H1 (cell line): ENCODE data around the gene PALD1. TPM values are rescaled to one million over a fixed set of nuclear protein-coding genes. Genes with fewer than 3 reads are reported as not detected.

Experiments used
- CTBP2 ChIP-seq: IDR thresholded peaks from 2 replicates; pipeline ENCODE4 v1.7.0; 2011; ENCODE audit warnings: borderline replicate concordance, mild to moderate bottlenecking, moderate library complexity, mixed read lengths, low read length; ENCODE audit not compliant: insufficient read depth, insufficient read length
- SP2 ChIP-seq: IDR thresholded peaks from 2 replicates; pipeline ENCODE4 v1.6.1; 2012; ENCODE audit warnings: mild to moderate bottlenecking, low read length, inconsistent platforms
- YY1 ChIP-seq: IDR thresholded peaks from 2 replicates; pipeline ENCODE4 v1.6.1; 2011; ENCODE audit warnings: low read depth, mild to moderate bottlenecking, low read length
- polyA plus RNA-seq, 7 experiments: library from polyadenylated mRNA; depleted of rRNA in 3 of 7; stranded (reverse) in 5 of 7; unstranded in 2 of 7; fragments of >200 nt in 5 of 7; fragments of 200-250 nt in 2 of 7; gene quantifications; 1 replicate in 5 of 7; 2 replicates in 1 of 7; 4 replicates in 1 of 7; pipeline versions ENCODE4 v1.2.1 to v1.2.3, GENCODE V29; 2011 to 2013; ENCODE audit warnings: missing spikeins in 2 of 7, mixed read lengths in 2 of 7
- total RNA-seq: library from RNA; stranded (reverse); fragmentation: NEBNext Ultra II Directional; extraction: Animal tissue kit (Norgen Biotek cat#: 25700); gene quantifications from 2 replicates; pipeline ENCODE4 v1.2.1, GENCODE V29; 2021
- TF ChIP-seq, protein P1 (sequence below): IDR thresholded peaks from 2 replicates; pipeline ENCODE4 v1.6.1; 2011; ENCODE audit warnings: low read depth, mild to moderate bottlenecking, low read length; ENCODE audit not compliant: insufficient read depth

The PALD1 gene
- total and polyA plus RNA-seq, 2 of the 8 experiments (the other 6 are each of a cell fraction or from before 2014, with no cell fraction given) = 13.3 to 32.8 TPM

DNA sequence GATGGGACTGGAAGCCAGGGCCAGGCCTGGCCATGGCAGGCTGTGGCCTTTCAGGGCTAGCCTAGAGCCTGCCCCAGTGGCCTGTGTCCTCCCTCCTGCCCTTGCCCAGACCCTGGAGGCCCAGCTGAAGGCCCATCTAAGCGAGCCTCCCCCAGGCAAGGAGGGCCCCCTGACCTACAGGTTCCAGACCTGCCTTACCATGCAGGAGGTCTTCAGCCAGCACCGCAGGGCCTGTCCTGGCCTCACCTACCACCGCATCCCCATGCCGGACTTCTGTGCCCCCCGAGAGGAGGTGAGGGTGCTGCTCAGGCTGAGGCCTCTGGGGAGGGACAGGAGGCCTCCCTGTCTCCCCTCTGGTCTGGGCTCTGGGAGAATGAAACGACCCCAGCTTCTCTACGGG is 60.9 kb downstream of the PALD1 start (continued):
- TF ChIP-seq CTBP2 (no peak), SP2 (no peak), YY1 (no peak)
- TF ChIP-seq, protein P1, sequence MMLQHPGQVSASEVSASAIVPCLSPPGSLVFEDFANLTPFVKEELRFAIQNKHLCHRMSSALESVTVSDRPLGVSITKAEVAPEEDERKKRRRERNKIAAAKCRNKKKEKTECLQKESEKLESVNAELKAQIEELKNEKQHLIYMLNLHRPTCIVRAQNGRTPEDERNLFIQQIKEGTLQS = no peak
